MM.1S (cell line): ENCODE measurements around the gene TRAP1.

ENCODE experiments used
- DNase-seq: peaks from one replicate; pipeline ENCODE4 v3.0.0-alpha.2; 2015
- H2AFZ ChIP-seq: fragments of 300-600 bp; sonication (generic); 2 replicates; pipeline ENCODE4 v1.6.0; 2016; ENCODE audit warnings: antibody characterized with exemption, low read length
- H3F3A ChIP-seq: fragments of 300-600 bp; sonication (generic); 2 replicates; pipeline ENCODE4 v1.6.1; 2016; ENCODE audit warnings: mild to moderate bottlenecking, antibody characterized with exemption, low read length, moderate library complexity, mixed read lengths; ENCODE audit not compliant: insufficient read depth
- H3K27ac ChIP-seq: fragments of 300-600 bp; sonication (generic); 2 replicates; pipeline ENCODE4 v1.5.1; 2016; ENCODE audit warnings: mild to moderate bottlenecking, low read length
- H3K27me3 ChIP-seq: fragments of 300-600 bp; sonication (generic); replicated peaks from 2 replicates; pipeline ENCODE4 v1.6.0; 2016; ENCODE audit warnings: low read length; ENCODE audit not compliant: insufficient read depth
- H3K36me3 ChIP-seq: fragments of 300-600 bp; sonication (generic); replicated peaks from 2 replicates; pipeline ENCODE4 v1.6.1; 2016; ENCODE audit warnings: mild to moderate bottlenecking, low read length, mixed read lengths; ENCODE audit not compliant: insufficient read depth
- H3K4me1 ChIP-seq: fragments of 300-600 bp; sonication (generic); 2 replicates; pipeline ENCODE4 v1.6.1; 2016; ENCODE audit warnings: low read length, mixed read lengths
- H3K4me2 ChIP-seq: fragments of 300-600 bp; sonication (generic); 2 replicates; pipeline ENCODE4 v1.6.0; 2016; ENCODE audit warnings: low read depth, low read length
- H3K4me3 ChIP-seq: fragments of 300-600 bp; sonication (generic); 2 replicates; pipeline ENCODE4 v1.5.1; 2016; ENCODE audit warnings: low read length, mixed read lengths
- H3K79me2 ChIP-seq: fragments of 300-600 bp; sonication (generic); 2 replicates; pipeline ENCODE4 v1.6.1; 2016; ENCODE audit warnings: mixed run types, low read length, mixed read lengths
- H3K9ac ChIP-seq: fragments of 300-600 bp; sonication (generic); 2 replicates; pipeline ENCODE4 v1.6.1; 2016; ENCODE audit warnings: low read length, mixed read lengths
- H3K9me2 ChIP-seq: fragments of 300-600 bp; sonication (generic); replicated peaks from 2 replicates; pipeline ENCODE4 v1.6.1; 2016; ENCODE audit warnings: mild to moderate bottlenecking, low read length, mixed read lengths; ENCODE audit not compliant: insufficient read depth
- H3K9me3 ChIP-seq: fragments of 300-600 bp; sonication (generic); replicated peaks from 2 replicates; pipeline ENCODE4 v1.6.1; 2016; ENCODE audit warnings: mild to moderate bottlenecking, low read length, mixed read lengths; ENCODE audit not compliant: insufficient read depth
- H4K20me1 ChIP-seq: fragments of 300-600 bp; sonication (generic); 2 replicates; pipeline ENCODE4 v1.6.1; 2016; ENCODE audit warnings: mild to moderate bottlenecking, low read length, moderate library complexity, mixed read lengths; ENCODE audit not compliant: insufficient read depth
- CTCF ChIP-seq: fragments of 300-600 bp; sonication (generic); IDR thresholded peaks from 2 replicates; pipeline ENCODE4 v1.5.1; 2016; ENCODE audit warnings: antibody characterized with exemption, low read length, mixed read lengths
- EZH2 ChIP-seq: fragments of 300-600 bp; sonication (generic); optimal IDR thresholded peaks from 2 replicates; pipeline ENCODE3; 2017; ENCODE audit warnings: low read depth, mild to moderate bottlenecking, antibody characterized with exemption, low read length, mixed read lengths
- EZH2phosphoT487 ChIP-seq: fragments of 300-600 bp; sonication (generic); IDR thresholded peaks from 2 replicates; pipeline ENCODE4 v1.6.1; 2018; ENCODE audit warnings: antibody characterized with exemption, low read length

Gene TRAP1

GRCh38 chr16:3687792-3688191 is 29.5 kb downstream of the TRAP1 start:
- H3K36me3 ChIP-seq: peaks cover 3% of the 10 kb centered on the region; the same call in 1 of the 2 replicates
- TF ChIP-seq CTCF (no peak), EZH2 (no peak), EZH2phosphoT487 (no peak)

GRCh38 chr16:3687021-3687420 is 30.3 kb downstream of the TRAP1 start:
- Histone ChIP-seq H3K9me3 (no peaks in the 10 kb centered on the region), H3K36me3 (peaks cover 3% of the 10 kb centered on the region; the same call in 1 of the 2 replicates), H3K9ac (no peak overlapping the region), H3K27ac (no peak overlapping the region), H2AFZ (no peak overlapping the region), H3K4me1 (no peaks in the 10 kb centered on the region), H3K27me3 (no peaks in the 10 kb centered on the region), H3K4me3 (no peak overlapping the region), H4K20me1 (no peaks in the 10 kb centered on the region), H3F3A (no peaks in the 10 kb centered on the region), H3K4me2 (no peak overlapping the region), H3K9me2 (no peaks in the 10 kb centered on the region), H3K79me2 (0 out of 2 replicates have a peak, but pooled peaks cover 5% of the 10 kb centered on the region)
- no peak for TF ChIP-seq EZH2phosphoT487
- no peak for TF ChIP-seq CTCF
- DNase-seq: no peak

More at GRCh38 chr16:3687792-3688191, 29.5 kb downstream of the TRAP1 start:
- Histone ChIP-seq H3K27me3 (no peaks in the 10 kb centered on the region), H3K4me3 (no peak overlapping the region), H3K27ac (no peak overlapping the region), H3K9me2 (no peaks in the 10 kb centered on the region), H3K9me3 (no peaks in the 10 kb centered on the region), H3F3A (no peaks in the 10 kb centered on the region), H3K9ac (no peak overlapping the region), H3K79me2 (0 out of 2 replicates have a peak, but pooled peaks cover 5% of the 10 kb centered on the region), H4K20me1 (no peaks in the 10 kb centered on the region), H2AFZ (no peak overlapping the region), H3K4me1 (no peaks in the 10 kb centered on the region), H3K4me2 (no peak overlapping the region)
- DNase-seq: no peak

- peaks cover 8% of the 10 kb centered on the region; the same call in 1 of the 2 replicates for H3K36me3 ChIP-seq
- no peaks in the 10 kb centered on the region for H3K4me1 ChIP-seq
- H3K79me2 ChIP-seq: no peaks in the 10 kb centered on the region; the same call in 1 of the 2 replicates
- no peaks in the 10 kb centered on the region for H4K20me1 ChIP-seq
- no peak overlapping the region for H3K27ac ChIP-seq
- no peaks in the 10 kb centered on the region for H3K9me3 ChIP-seq
- H3K9me2 ChIP-seq: no peaks in the 10 kb centered on the region
- no peak overlapping the region for H2AFZ ChIP-seq
- H3K9ac ChIP-seq: no peak overlapping the region
- DNase-seq: no peak
- no peaks in the 10 kb centered on the region for H3K27me3 ChIP-seq
- TF ChIP-seq CTCF: no peak
- no peak for TF ChIP-seq EZH2phosphoT487
- no peak for TF ChIP-seq EZH2
- no peak overlapping the region for H3K4me3 ChIP-seq
- no peak overlapping the region for H3K4me2 ChIP-seq
- H3F3A ChIP-seq: no peaks in the 10 kb centered on the region
Measured at GRCh38 chr16:3681206-3681605, 36.1 kb downstream of the TRAP1 start.
